Mesodermal cell (in vitro differentiated cells): ENCODE results near the gene WIZ. TPM values are rescaled to one million over a fixed set of nuclear protein-coding genes. Genes with fewer than 3 reads are reported as not detected.
"Not testable (repeated sequence)": the region's sequence is repeated elsewhere in the genome, so short reads cannot be mapped to it uniquely, and the experiment has no call there.

Experiments used
- H3K27ac ChIP-seq: 2 replicates; pipeline ENCODE4 v1.7.0; 2013; ENCODE audit warnings: mild to moderate bottlenecking, low read depth, low read length, moderate library complexity; ENCODE audit not compliant: severe bottlenecking
- H3K36me3 ChIP-seq: 2 replicates; pipeline ENCODE4 v1.7.1; 2013; ENCODE audit warnings: mild to moderate bottlenecking, low read length, moderate library complexity; ENCODE audit not compliant: control insufficient read depth, insufficient read depth
- H3K4me1 ChIP-seq: one replicate; pipeline ENCODE4 v1.7.1; 2013; ENCODE audit warnings: mild to moderate bottlenecking, low read length; ENCODE audit not compliant: insufficient read depth, control insufficient read depth, poor library complexity, severe bottlenecking
- H3K4me3 ChIP-seq: 2 replicates; pipeline ENCODE4 v1.7.0; 2013; ENCODE audit warnings: low read length, control low read depth, mild to moderate bottlenecking; ENCODE audit not compliant: insufficient read depth, poor library complexity, severe bottlenecking; ENCODE audit errors: extremely low read depth
- H3K9me3 ChIP-seq: 2 replicates; pipeline ENCODE4 v1.7.1; 2013; ENCODE audit warnings: mild to moderate bottlenecking, low read length, moderate library complexity; ENCODE audit not compliant: control insufficient read depth
- WGBS, 2 experiments: methylation state at CpG; one replicate each; pipeline ENCODE4 v1.1.5; 2013; ENCODE audit warnings: missing lambda C conversion rate in 2 of 2; ENCODE audit not compliant: insufficient coverage in 2 of 2; 5-methylcytosine and 5-hydroxymethylcytosine counted together
- polyA plus RNA-seq, 2 experiments: library from polyadenylated mRNA; stranded (reverse); fragments of 50-300 nt; gene quantifications; one replicate each; pipeline ENCODE4 v1.2.3, GENCODE V29; 2013

Gene WIZ, protein sequence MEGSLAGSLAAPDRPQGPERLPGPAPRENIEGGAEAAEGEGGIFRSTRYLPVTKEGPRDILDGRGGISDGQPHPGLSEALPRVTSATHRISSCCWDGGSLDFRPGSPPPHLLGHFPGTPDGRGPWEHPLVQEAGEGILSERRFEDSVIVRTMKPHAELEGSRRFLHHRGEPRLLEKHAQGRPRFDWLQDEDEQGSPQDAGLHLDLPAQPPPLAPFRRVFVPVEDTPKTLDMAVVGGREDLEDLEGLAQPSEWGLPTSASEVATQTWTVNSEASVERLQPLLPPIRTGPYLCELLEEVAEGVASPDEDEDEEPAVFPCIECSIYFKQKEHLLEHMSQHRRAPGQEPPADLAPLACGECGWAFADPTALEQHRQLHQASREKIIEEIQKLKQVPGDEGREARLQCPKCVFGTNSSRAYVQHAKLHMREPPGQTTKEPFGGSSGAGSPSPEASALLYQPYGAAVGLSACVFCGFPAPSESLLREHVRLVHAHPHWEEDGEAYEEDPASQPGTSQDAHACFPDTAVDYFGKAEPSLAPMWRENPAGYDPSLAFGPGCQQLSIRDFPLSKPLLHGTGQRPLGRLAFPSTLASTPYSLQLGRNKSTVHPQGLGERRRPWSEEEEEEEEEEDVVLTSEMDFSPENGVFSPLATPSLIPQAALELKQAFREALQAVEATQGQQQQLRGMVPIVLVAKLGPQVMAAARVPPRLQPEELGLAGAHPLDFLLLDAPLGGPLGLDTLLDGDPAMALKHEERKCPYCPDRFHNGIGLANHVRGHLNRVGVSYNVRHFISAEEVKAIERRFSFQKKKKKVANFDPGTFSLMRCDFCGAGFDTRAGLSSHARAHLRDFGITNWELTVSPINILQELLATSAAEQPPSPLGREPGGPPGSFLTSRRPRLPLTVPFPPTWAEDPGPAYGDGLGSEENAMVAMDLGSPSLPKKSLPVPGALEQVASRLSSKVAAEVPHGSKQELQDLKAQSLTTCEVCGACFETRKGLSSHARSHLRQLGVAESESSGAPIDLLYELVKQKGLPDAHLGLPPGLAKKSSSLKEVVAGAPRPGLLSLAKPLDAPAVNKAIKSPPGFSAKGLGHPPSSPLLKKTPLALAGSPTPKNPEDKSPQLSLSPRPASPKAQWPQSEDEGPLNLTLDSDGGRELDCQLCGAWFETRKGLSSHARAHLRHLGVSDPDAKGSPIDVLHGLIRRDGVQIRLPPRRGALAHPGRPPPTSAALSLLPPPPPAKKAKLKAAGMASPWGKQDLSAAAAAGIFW (N-terminal part only)
- 41.4 TPM for polyA plus RNA-seq (2013, experiment 1 of 2)
- polyA plus RNA-seq (2013, experiment 2 of 2): 34.1 TPM

DNA sequence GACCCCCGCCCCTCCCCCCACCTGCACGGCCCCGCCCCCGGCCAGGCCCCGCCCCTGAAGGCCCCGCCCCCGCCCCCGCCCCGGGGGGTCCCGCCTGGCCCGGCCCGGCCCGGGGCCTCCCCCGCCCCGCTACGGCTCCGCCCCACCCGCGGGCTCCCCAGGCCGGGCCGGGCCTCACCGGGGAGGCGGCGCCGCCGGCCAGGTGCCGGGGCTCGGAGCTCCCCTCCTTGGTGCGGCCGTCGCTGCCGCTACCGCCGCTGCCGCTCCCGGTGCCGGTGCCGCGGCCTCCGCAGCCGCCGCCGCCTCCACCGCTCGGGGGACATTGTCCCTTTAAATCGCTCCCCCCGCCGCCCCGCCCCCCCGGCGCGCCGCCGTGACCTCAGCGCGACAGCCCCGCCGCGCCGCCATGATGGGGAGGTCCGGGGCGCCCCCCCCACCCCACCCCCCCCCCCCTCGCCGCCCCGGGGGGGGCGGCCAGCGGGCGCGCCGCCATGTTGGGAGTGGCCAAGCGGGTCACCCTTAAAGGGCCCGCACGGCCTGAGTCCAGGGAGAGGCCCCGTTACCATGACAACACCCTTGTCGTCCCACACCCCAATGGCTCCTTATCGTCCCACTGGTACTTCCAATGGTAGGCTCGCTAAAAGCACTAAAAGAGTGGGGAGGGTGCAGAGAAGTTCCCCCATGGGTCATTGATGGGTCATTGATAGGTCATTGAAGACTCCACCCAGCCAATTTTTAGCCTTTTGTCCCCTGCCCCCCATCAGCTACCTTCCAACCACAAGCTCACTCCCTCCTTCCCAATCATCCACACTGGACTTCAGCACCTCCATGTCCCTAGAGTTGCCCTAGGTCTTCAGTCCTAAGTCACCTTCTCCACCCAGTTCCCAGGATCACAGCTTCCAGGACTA, at the start of gene WIZ:
Gene WIZ, minus strand, starts transcription at position 337 of the 908 bp plus-strand sequence. CDS start 1,649 bp downstream, outside the sequence.
- Histone ChIP-seq H3K4me3 (peak within 1 kb of the TSS; percentile 64), H3K36me3 (no peaks in the 10 kb centered on the region), H3K4me1 (peaks cover 4% of the 10 kb centered on the region), H3K9me3 (no peaks in the 10 kb centered on the region), H3K27ac (no peak within 1 kb of the TSS)
- WGBS, 2 experiments: 2 to 3% methylated on average over 20 to 26 of the region's 77 CpGs

DNA sequence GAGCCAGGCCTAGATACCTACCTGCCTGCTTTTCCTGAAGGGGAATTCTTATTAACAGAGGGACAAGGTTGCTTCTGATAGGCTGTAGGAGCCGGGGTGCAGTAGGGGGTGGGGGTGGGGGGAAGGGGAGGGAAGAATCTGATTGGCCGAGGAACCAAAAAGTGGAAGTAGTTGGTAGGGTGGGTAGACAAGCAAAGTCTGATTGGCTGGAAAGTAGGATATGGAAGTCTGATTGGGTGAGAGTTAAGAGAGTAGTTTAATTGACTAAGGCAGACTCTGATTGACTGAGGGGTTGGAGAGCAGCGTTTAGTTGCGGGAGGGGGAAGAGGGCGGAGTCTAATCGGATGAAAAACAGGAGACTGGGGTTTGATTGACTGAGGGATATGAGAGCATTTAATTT, 49.2 kb upstream of the WIZ start:
- H3K9me3 ChIP-seq: peaks cover 42% of the 10 kb centered on the region
- no peaks in the 10 kb centered on the region for H3K4me1 ChIP-seq
- H3K27ac ChIP-seq: no peak overlapping the region
- no peak overlapping the region for H3K4me3 ChIP-seq
- no peaks in the 10 kb centered on the region for H3K36me3 ChIP-seq
- 84 to 100% methylated on average over 1 to 5 of the region's 6 CpGs for WGBS, 2 experiments

GRCh38 chr19:15498156-15498858, 48.6 kb upstream of the WIZ start:
- H3K4me3 ChIP-seq: no peak overlapping the region
- H3K27ac ChIP-seq: no peak overlapping the region
- peaks cover 42% of the 10 kb centered on the region for H3K9me3 ChIP-seq
- no peaks in the 10 kb centered on the region for H3K4me1 ChIP-seq
- no peaks in the 10 kb centered on the region for H3K36me3 ChIP-seq
- 69 to 71% methylated on average over 6 of the region's 10 CpGs for WGBS, 2 experiments

DNA sequence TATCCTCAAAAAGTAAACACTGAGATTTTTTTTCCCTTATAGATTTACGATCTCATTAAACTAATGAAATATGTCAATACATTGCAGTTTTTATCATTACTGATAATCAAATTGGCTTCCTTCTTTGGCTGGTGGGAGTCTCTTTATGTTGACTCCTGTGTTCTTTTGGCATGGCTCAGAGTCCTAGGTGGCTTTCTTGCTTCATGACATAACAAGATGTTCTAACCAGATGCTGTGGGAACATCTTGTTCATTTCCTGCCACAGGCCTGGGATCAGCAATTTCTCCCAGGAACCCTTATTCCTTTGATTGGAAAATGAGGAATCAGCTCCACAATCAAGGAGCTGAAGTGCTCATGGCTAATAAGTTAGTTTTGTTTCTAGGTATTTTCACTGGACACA, 45.4 kb upstream of the WIZ start:
- no peak overlapping the region for H3K27ac ChIP-seq
- H3K36me3 ChIP-seq: no peaks in the 10 kb centered on the region
- no peak overlapping the region for H3K4me3 ChIP-seq
- H3K9me3 ChIP-seq: peaks cover 29% of the 10 kb centered on the region
- no CpG with 5 or more reads among the region's 1 CpG for WGBS, 2 experiments
- no peaks in the 10 kb centered on the region for H3K4me1 ChIP-seq

DNA sequence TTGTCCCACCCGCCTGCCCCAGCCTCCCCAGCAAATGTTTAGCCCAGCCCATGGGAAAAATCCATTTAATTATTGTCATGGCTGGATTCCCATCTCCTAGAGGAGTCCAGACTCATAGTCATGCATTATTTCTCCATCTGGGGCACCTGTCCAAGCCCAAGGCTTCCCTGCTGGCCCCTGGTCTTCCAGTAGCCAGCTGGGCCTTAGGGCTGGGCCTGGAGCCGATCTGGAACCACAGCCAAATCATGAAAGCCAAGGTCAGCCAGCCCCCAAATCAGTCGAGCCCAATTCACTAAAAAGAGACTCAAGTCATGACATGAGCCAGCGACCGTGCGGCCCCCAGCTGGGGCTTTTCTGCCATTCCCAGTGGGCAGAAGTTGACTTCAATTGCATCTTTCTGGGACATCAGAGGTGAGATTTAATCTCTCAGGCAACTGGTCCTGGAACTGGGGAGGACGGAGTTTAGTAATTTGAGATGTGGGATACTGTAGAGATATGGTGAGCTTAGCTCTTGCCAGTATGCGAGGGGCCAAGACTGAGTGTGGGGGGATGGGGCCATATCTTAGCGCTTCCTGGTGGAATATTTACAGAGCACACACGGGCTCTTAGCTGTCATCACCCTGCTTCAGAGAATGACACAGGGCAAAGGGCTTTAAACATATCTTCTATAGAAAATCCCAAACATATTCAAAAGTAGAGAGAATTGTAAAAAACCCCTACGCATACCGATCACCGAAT, 38.9 kb upstream of the WIZ start:
- Histone ChIP-seq H3K9me3 (peaks cover 23% of the 10 kb centered on the region), H3K36me3 (no peaks in the 10 kb centered on the region), H3K27ac (no peak overlapping the region), H3K4me1 (no peaks in the 10 kb centered on the region), H3K4me3 (no peak overlapping the region)
- WGBS, 2 experiments: 62 to 76% methylated on average over 8 to 10 of the region's 13 CpGs

DNA sequence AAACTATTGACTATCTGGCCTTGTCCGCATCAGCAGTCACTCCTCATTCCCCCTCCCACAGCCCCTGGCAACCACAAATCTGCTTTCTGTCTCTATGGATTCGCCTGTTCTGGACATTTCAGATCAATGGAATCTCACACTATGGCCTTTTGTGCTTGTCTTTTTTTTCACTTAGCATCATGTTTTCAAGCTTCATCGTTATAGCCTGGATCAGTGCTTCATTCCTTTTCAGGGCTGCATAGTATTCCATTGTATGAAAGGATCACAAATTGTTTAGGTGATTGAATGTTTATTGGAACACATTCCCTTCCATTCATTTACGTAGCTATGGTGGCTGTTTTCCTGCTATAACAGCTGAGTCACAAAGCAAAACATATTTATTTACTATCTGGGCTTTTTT, 37.3 kb upstream of the WIZ start:
- 71 to 79% methylated on average over 2 to 3 of the region's 4 CpGs for WGBS, 2 experiments
- Histone ChIP-seq H3K4me3 (no peak overlapping the region), H3K36me3 (no peaks in the 10 kb centered on the region), H3K27ac (no peak overlapping the region), H3K4me1 (no peaks in the 10 kb centered on the region), H3K9me3 (peaks cover 28% of the 10 kb centered on the region)

- H3K36me3 ChIP-seq, H3K4me3 ChIP-seq, H3K4me1 ChIP-seq, H3K27ac ChIP-seq: not testable (repeated sequence)
- 86 to 89% methylated on average over 5 of the region's 5 CpGs for WGBS, 2 experiments
- H3K9me3 ChIP-seq: peaks cover 28% of the 10 kb centered on the region
These were observed 36.0 kb upstream of the WIZ start for GRCh38 chr19:15485768-15486167.

DNA sequence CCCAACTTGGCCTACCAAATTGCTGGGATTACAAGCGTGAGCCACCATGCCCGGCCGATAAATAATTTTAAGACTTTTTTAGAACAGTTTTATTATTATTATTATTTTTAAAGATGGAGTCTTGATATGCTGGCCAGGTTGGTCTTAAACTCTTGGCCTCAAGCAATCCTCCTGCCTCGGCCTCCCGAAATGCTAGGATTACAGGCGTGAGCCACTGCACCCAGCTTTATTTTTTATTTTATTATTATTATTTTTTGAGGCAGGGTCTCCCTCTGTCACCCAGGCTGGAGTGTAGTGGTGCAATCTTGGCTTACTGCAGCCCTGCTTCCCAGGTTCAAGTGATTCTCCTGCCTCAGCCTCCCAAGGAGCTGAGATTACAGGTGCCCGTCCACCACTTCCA, 31.2 kb upstream of the WIZ start:
- H3K4me3 ChIP-seq, H3K27ac ChIP-seq, H3K36me3 ChIP-seq, H3K4me1 ChIP-seq: not testable (repeated sequence)
- peaks cover 24% of the 10 kb centered on the region for H3K9me3 ChIP-seq
- WGBS, 2 experiments: 50% methylated on average over 1 of the region's 7 CpGs; no CpG with 5 or more reads in 1 of the 2 experiments
